A549 (cell line): ENCODE results near the gene NHSL1. TPM values are rescaled to one million over a fixed set of nuclear protein-coding genes. Genes with fewer than 3 reads are reported as not detected.

Source experiments
- ATAC-seq, 2 experiments: fragments of 200-7000 bp in 1 of 2; fragments of >200 bp in 1 of 2; cut with Nextera tagmentation in 1 of 2; cut with Tn5 transposase in 1 of 2; 3 replicates each; pipeline versions ENCODE4 v1.8.0 to v1.9.1; 2018 to 2020; ENCODE audit warnings: mild to moderate bottlenecking in 1 of 2, moderate library complexity in 1 of 2
- CTCF ChIA-PET: fragments of 300-600 bp; sonication (Branson Sonifier 250); formaldehyde crosslinking; extraction: SDS; loops from one replicate; lab custom pipeline; 2021; ENCODE audit warnings: antibody characterized with exemption, inconsistent platforms; lab: Yijun Ruan, JAX
- POLR2A ChIA-PET: fragments of 350-600 bp; formaldehyde crosslinking; extraction: SDS; loops from one replicate; lab custom pipeline; 2021; ENCODE audit warnings: antibody characterized with exemption, inconsistent platforms; lab: Yijun Ruan, JAX
- DNase-seq, 2 experiments: peaks; one replicate each; pipeline versions ENCODE4 v3.0.0 to v3.0.0-alpha.2; 2011 to 2016; ENCODE audit warnings: low read depth in 1 of 2, low spot score in 1 of 2
- FAIRE-seq: peaks from 2 replicates; lab custom pipeline; 2011; peaks lifted over from hg19 to GRCh38; lab: Jason Lieb, UNC
- H3K27ac ChIP-seq, 2 experiments: fragments of >200 bp; sonication (Bioruptor Twin); formaldehyde crosslinking; 3 replicates each; pipeline ENCODE4 v1.5.1; 2016 to 2017
- H3K4me1 ChIP-seq: fragments of >200 bp; sonication (Bioruptor Twin); formaldehyde crosslinking; 3 replicates; pipeline ENCODE4 v1.6.1; 2016
- H3K4me2 ChIP-seq: fragments of >200 bp; sonication (Bioruptor Twin); formaldehyde crosslinking; 3 replicates; pipeline ENCODE4 v1.6.1; 2016
- H3K4me3 ChIP-seq: fragments of >200 bp; sonication (Bioruptor Twin); formaldehyde crosslinking; 3 replicates; pipeline ENCODE4 v1.5.1; 2016
- H3K9me3 ChIP-seq: fragments of >200 bp; sonication (Bioruptor Twin); formaldehyde crosslinking; 3 replicates; pipeline ENCODE4 v1.6.1; 2016
- BCL3 ChIP-seq: fragments of >200 bp; sonication (Bioruptor Twin); formaldehyde crosslinking; IDR thresholded peaks from 3 replicates; pipeline ENCODE4 v1.6.1; 2016
- CBX2 ChIP-seq: fragments of 200-600 bp; sonication (generic); IDR thresholded peaks from 2 replicates; pipeline ENCODE4 v1.6.1; 2016; ENCODE audit warnings: low read depth, mild to moderate bottlenecking, borderline replicate concordance
- CBX8 ChIP-seq: fragments of 200-600 bp; sonication (generic); IDR thresholded peaks from 2 replicates; pipeline ENCODE4 v1.6.1; 2016
- CTCF ChIP-seq: fragments of >200 bp; sonication (Bioruptor Twin); formaldehyde crosslinking; IDR thresholded peaks from 3 replicates; pipeline ENCODE4 v1.5.1; 2016
- ESRRA ChIP-seq: fragments of 150-350 bp; IDR thresholded peaks from 2 replicates; pipeline ENCODE4 v1.6.1; 2014; ENCODE audit warnings: mild to moderate bottlenecking, low read length, borderline replicate concordance
- FOSL2 ChIP-seq, 2 experiments: fragments of 450-650 bp in 1 of 2; fragments of >200 bp in 1 of 2; sonication (Bioruptor Twin) in 1 of 2; formaldehyde crosslinking; IDR thresholded peaks; 2 replicates each; pipeline versions ENCODE4 v1.5.0 to v1.6.1; 2016 to 2020; ENCODE audit warnings: mild to moderate bottlenecking in 1 of 2, moderate library complexity in 1 of 2
- KDM1A ChIP-seq: fragments of 200-600 bp; sonication (generic); IDR thresholded peaks from 2 replicates; pipeline ENCODE4 v1.6.1; 2016; ENCODE audit warnings: low read depth, mild to moderate bottlenecking
- MAX ChIP-seq: IDR thresholded peaks from 2 replicates; pipeline ENCODE4 v1.6.1; 2012
- RCOR1 ChIP-seq: fragments of 150-350 bp; IDR thresholded peaks from 2 replicates; pipeline ENCODE4 v1.6.1; 2014; ENCODE audit warnings: antibody characterized with exemption, low read length, low read depth
- REST ChIP-seq: fragments of 200-600 bp; sonication (generic); IDR thresholded peaks from 2 replicates; pipeline ENCODE4 v1.6.1; 2016; ENCODE audit warnings: antibody characterized with exemption, mild to moderate bottlenecking, moderate library complexity
- RNF2 ChIP-seq: fragments of 200-600 bp; sonication (generic); IDR thresholded peaks from 2 replicates; pipeline ENCODE4 v1.6.1; 2016; ENCODE audit warnings: low read depth, mild to moderate bottlenecking, antibody characterized with exemption, moderate library complexity, borderline replicate concordance
- ZNF302 ChIP-seq: fragments of 250-450 bp; sonication (Bioruptor Pico); IDR thresholded peaks from 2 replicates; pipeline ENCODE4 v1.9.0; 2021; ENCODE audit warnings: inconsistent platforms, mild to moderate bottlenecking, moderate library complexity
- WGBS: methylation state at CpG from one replicate; pipeline ENCODE4 v1.1.6; 2017; ENCODE audit errors: missing lambda C conversion rate; 5-methylcytosine and 5-hydroxymethylcytosine counted together
- polyA plus RNA-seq, 4 experiments: library from polyadenylated mRNA; depleted of rRNA in 3 of 4; stranded (reverse); fragments of >200 nt; fragmentation: RNase III in 1 of 4; extraction: RNeasy Plus Mini Kit Qiagen cat#74134 plus additional on column Dnase treatment in 1 of 4; gene quantifications; 2 replicates in 3 of 4; 3 replicates in 1 of 4; pipeline ENCODE4 v1.2.3, GENCODE V29; 2011 to 2017

NHSL1 gene
- polyA plus RNA-seq, 2 of the 4 experiments (the other 2 are of a cell fraction): 1.6 to 2.8 TPM

GRCh38 chr6:138535728-138536455 lies 36.6 kb upstream of the NHSL1 start:
- ChIA-PET POLR2A (no interaction called here), CTCF (no interaction called here)
- ATAC-seq (no peak), FAIRE-seq (no peak)
- Histone ChIP-seq H3K4me1 (peaks cover 4% of the 10 kb centered on the region; the same call in 2 of the 3 replicates), H3K4me3 (no peak overlapping the region)
- TF ChIP-seq FOSL2 (IDR thresholded peaks at IDR 0.05) (no peak), FOSL2 (CRISPR knock-in tag; IDR thresholded peaks at IDR 0.05) (no peak), CBX8 (no peak)
- TF ChIP-seq, all 56 proteins: peak for 0
- no peak for DNase-seq
- 69% methylated on average over 6 of the region's 6 CpGs for WGBS
- Histone ChIP-seq H3K27ac (no peak overlapping the region), H3K9me3 (no peaks in the 10 kb centered on the region), H3K4me2 (no peak overlapping the region)

GRCh38 chr6:138533667-138534066 lies 34.4 kb upstream of the NHSL1 start:
- ChIA-PET POLR2A (no interaction called here), CTCF (no interaction called here)
- H3K4me2 ChIP-seq: no peak overlapping the region
- no peaks in the 10 kb centered on the region for H3K9me3 ChIP-seq
- H3K4me3 ChIP-seq: no peak overlapping the region
- TF ChIP-seq REST: no peak
- no peak for TF ChIP-seq BCL3
- 66% methylated on average over 2 of the region's 2 CpGs for WGBS
- no peak for FAIRE-seq
- no peaks in the 10 kb centered on the region for H3K4me1 ChIP-seq
- H3K27ac ChIP-seq: no peak overlapping the region
- no peak for ATAC-seq
- no peak for DNase-seq

- DNase-seq (no peak), ATAC-seq (no peak), FAIRE-seq (no peak)
- Histone ChIP-seq H3K4me2 (no peak overlapping the region), H3K27ac (no peak overlapping the region), H3K4me1 (no peaks in the 10 kb centered on the region), H3K4me3 (no peak overlapping the region), H3K9me3 (no peaks in the 10 kb centered on the region)
- 93% methylated on average over 2 of the region's 2 CpGs for WGBS
- POLR2A ChIA-PET: no interaction called here
- CTCF ChIA-PET: no interaction called here
- TF ChIP-seq KDM1A (no peak), RNF2 (no peak), RCOR1 (no peak), CBX2 (no peak)
Observed at GRCh38 chr6:138531387-138531786, 32.1 kb upstream of the NHSL1 start.

- no peak overlapping the region for H3K4me3 ChIP-seq
- TF ChIP-seq ZNF302 (CRISPR knock-in tag) (no peak), CTCF (no peak), MAX (no peak), ESRRA (no peak)
- TF ChIP-seq, all 56 proteins: peak for 0
- 98% methylated on average over 3 of the region's 3 CpGs for WGBS
- no peak for FAIRE-seq
- H3K9me3 ChIP-seq: no peaks in the 10 kb centered on the region
- H3K4me2 ChIP-seq: no peak overlapping the region
- no peak overlapping the region for H3K27ac ChIP-seq
- no peak for ATAC-seq
- CTCF ChIA-PET: interaction anchor here (0.6 kb wide), 1 partner anchor 1991 kb away, joined by 3 read pairs; no protein-coding TSS in a partner anchor
- POLR2A ChIA-PET: no interaction called here
- DNase-seq: no peak
- H3K4me1 ChIP-seq: no peaks in the 10 kb centered on the region
Observed at GRCh38 chr6:138529478-138529877, 30.2 kb upstream of the NHSL1 start.
